HG03558 (cell line): ENCODE measurements around the gene DDX20.
"Not testable (repeated sequence)": the region's sequence is repeated elsewhere in the genome, so short reads cannot be mapped to it uniquely, and the experiment has no call there.

Source experiments
- ATAC-seq: cut with Tn5 transposase; IDR thresholded peaks from one replicate; pipeline ENCODE4 v1.9.1; 2021; ENCODE audit warnings: moderate number of reproducible peaks; ENCODE audit not compliant: unreplicated experiment; ENCODE audit errors: extremely low read depth

The DDX20 gene

GRCh38 chr1:111733183-111733991 lies 22.3 kb upstream of the DDX20 start:
- no peak for ATAC-seq

GRCh38 chr1:111733992-111734341 lies 21.7 kb upstream of the DDX20 start:
- no peak for ATAC-seq

- no peak for ATAC-seq
Observed at GRCh38 chr1:111734426-111734825, 21.3 kb upstream of the DDX20 start.

GRCh38 chr1:111734856-111735255 lies 20.8 kb upstream of the DDX20 start:
- ATAC-seq, result no peak

GRCh38 chr1:111735321-111735720 lies 20.4 kb upstream of the DDX20 start:
- no peak for ATAC-seq

- ATAC-seq, result no peak
Observed at GRCh38 chr1:111735858-111736544, 19.7 kb upstream of the DDX20 start.

- no peak for ATAC-seq
Observed at GRCh38 chr1:111736548-111737215, 19.0 kb upstream of the DDX20 start.

GRCh38 chr1:111737216-111738132 lies 18.2 kb upstream of the DDX20 start:
- ATAC-seq, result no peak

- ATAC-seq, result no peak
Observed at GRCh38 chr1:111738133-111738435, 17.6 kb upstream of the DDX20 start.

GRCh38 chr1:111738436-111739193 lies 17.1 kb upstream of the DDX20 start:
- peak; percentile 18 for ATAC-seq

- ATAC-seq, result peak; percentile 63
Observed at GRCh38 chr1:111739194-111739924, 16.3 kb upstream of the DDX20 start, which contains the start of gene INKA2. Gene INKA2 (minus strand): TSS chr1:111739395. CDS start chr1:111739242, 153 bp downstream.

GRCh38 chr1:111739925-111740765 lies 15.6 kb upstream of the DDX20 start:
- no peak for ATAC-seq

- not testable (repeated sequence) for ATAC-seq
Observed at GRCh38 chr1:111742292-111742691, 13.4 kb upstream of the DDX20 start.

- ATAC-seq, result no peak
Observed at GRCh38 chr1:111742938-111743549, 12.7 kb upstream of the DDX20 start.

GRCh38 chr1:111743679-111744101 lies 12.0 kb upstream of the DDX20 start:
- no peak for ATAC-seq

- no peak for ATAC-seq
Observed at GRCh38 chr1:111745675-111746613, 9.8 kb upstream of the DDX20 start.

- ATAC-seq, result no peak
Observed at GRCh38 chr1:111746614-111746999, 9.1 kb upstream of the DDX20 start.
